ENCODE results near the gene ADAMTS16. TPM values are rescaled to one million over a fixed set of nuclear protein-coding genes. Genes with fewer than 3 reads are reported as not detected.

ADAMTS16 gene
- total RNA-seq, 2 experiments from 2014 or later = not detected

DNA sequence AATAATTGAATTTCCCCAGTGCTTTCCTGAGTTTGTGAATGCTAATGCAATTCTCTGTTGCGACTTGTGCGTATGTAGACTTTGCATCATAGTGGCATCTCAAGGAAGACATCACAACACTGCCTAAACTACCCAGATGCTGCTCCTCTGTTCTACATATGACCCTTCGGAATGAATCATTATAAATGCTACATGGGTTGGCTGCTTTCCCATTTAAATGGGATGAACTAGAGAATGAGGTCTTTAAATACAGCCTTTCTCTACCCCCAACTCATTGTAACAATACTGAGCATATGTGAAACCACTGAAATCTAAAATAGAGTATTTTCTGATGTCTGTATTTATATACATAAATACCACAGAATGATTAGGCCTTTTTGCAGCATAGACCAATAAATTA, 145.8 kb downstream of the ADAMTS16 start:
- intact Hi-C loops (cut with DNase I, micrococcal nuclease) = no loop called here
- ATAC-seq (ENCODE audit: poor library complexity) = no peak
- CTCF ChIA-PET = no interaction called here

DNA sequence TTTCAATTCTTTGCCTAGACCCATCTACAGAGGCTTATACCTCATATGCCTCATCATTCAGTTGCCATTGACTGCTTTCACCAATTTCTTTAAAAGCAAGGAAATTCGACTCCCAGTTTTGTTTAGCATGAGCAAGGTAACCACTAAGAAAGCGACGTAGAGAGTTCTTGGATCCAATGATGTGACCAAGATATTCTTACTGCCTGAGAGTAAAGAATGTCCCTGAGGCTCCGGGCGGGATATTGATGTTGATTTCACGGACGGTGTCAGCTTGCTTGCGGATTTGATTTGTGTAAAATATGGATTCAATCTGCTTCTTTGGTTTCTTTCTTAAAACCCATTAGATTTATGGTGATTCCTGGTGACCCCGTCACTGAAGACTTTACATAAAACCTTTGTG, 147.3 kb downstream of the ADAMTS16 start:
- ChIA-PET CTCF (no interaction called here), POLR2A (no interaction called here)
- H3K4me3 ChIP-seq (ENCODE audit: low read length) = no peak overlapping the region
- Mint-ChIP-seq H3K36me3 (ENCODE audit: low read depth) (no peaks in the 10 kb centered on the region), H3K4me1 (ENCODE audit: low read depth) (no peaks in the 10 kb centered on the region), H3K4me3 (no peak overlapping the region), H3K27me3 (peaks cover 4% of the 10 kb centered on the region), H3K9me3 (peaks cover 6% of the 10 kb centered on the region), H3K27ac (no peak overlapping the region)
- ATAC-seq (ENCODE audit: poor library complexity) (no peak), DNase-seq (no peak)
- H3K27me3 ChIP-seq (ENCODE audit: control insufficient read depth in 1 of 2, insufficient read depth in 2 of 2, low read length in 2 of 2) = no peaks in the 10 kb centered on the region
- H3K36me3 ChIP-seq (ENCODE audit: insufficient read depth, low read length) = no peaks in the 10 kb centered on the region
- no peak overlapping the region for H3K27ac ChIP-seq (ENCODE audit: low read depth in 1 of 2, low read length in 2 of 2)
- H3K9me3 ChIP-seq (ENCODE audit: control insufficient read depth in 1 of 2, insufficient read depth in 1 of 2, low read length in 2 of 2) = peaks cover 7 to 10% of the 10 kb centered on the region in 2 experiments
- intact Hi-C loops (cut with DNase I, micrococcal nuclease) = no loop called here
- no peaks in the 10 kb centered on the region for H3K4me1 ChIP-seq (ENCODE audit: insufficient read depth, low read length)
- TF ChIP-seq, protein P1, sequence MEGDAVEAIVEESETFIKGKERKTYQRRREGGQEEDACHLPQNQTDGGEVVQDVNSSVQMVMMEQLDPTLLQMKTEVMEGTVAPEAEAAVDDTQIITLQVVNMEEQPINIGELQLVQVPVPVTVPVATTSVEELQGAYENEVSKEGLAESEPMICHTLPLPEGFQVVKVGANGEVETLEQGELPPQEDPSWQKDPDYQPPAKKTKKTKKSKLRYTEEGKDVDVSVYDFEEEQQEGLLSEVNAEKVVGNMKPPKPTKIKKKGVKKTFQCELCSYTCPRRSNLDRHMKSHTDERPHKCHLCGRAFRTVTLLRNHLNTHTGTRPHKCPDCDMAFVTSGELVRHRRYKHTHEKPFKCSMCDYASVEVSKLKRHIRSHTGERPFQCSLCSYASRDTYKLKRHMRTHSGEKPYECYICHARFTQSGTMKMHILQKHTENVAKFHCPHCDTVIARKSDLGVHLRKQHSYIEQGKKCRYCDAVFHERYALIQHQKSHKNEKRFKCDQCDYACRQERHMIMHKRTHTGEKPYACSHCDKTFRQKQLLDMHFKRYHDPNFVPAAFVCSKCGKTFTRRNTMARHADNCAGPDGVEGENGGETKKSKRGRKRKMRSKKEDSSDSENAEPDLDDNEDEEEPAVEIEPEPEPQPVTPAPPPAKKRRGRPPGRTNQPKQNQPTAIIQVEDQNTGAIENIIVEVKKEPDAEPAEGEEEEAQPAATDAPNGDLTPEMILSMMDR (IDR thresholded peaks at IDR 0.05) = no peak

More for the DNA sequence above, 145.8 kb downstream of the ADAMTS16 start:
- no peak overlapping the region for H3K27ac Mint-ChIP-seq
- Histone ChIP-seq H3K4me3 (ENCODE audit: low read length) (no peak overlapping the region), H3K36me3 (ENCODE audit: insufficient read depth, low read length) (no peaks in the 10 kb centered on the region), H3K4me1 (ENCODE audit: insufficient read depth, low read length) (no peaks in the 10 kb centered on the region), H3K27me3 (ENCODE audit: control insufficient read depth in 1 of 2, insufficient read depth in 2 of 2, low read length in 2 of 2) (no peaks in the 10 kb centered on the region), H3K27ac (ENCODE audit: low read depth in 1 of 2, low read length in 2 of 2) (no peak overlapping the region), H3K9me3 (ENCODE audit: control insufficient read depth in 1 of 2, insufficient read depth in 1 of 2, low read length in 2 of 2) (peaks cover 7 to 11% of the 10 kb centered on the region in 2 experiments)
- H3K9me3 Mint-ChIP-seq = peaks cover 6% of the 10 kb centered on the region
- H3K4me3 Mint-ChIP-seq = no peak overlapping the region
- H3K4me1 Mint-ChIP-seq (ENCODE audit: low read depth) = no peaks in the 10 kb centered on the region
- H3K36me3 Mint-ChIP-seq (ENCODE audit: low read depth) = no peaks in the 10 kb centered on the region
- TF ChIP-seq, protein P1 (IDR thresholded peaks at IDR 0.05) = no peak
- H3K27me3 Mint-ChIP-seq = peaks cover 4% of the 10 kb centered on the region
- no peak for DNase-seq
- POLR2A ChIA-PET = no interaction called here

DNA sequence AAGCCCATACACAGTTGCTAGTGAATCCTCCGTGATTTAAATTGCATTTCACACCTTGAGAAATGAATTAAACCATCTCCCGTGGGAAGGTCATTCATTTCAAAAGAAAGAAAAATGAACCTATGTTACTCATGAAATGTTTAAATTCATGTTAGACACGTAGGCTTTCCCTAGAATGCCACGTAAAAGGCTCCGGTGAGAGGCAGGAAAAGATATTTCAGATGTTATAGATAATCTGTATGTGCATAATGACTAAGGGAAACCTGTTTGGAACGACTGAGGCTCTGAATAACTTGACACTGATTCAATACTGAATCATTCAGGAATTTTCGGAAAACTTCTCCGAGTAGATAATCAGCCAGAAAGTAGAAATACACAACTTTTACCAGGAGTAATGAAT, 148.1 kb downstream of the ADAMTS16 start:
- intact Hi-C loops (cut with DNase I, micrococcal nuclease) = no loop called here
- Histone ChIP-seq H3K36me3 (ENCODE audit: insufficient read depth, low read length) (no peaks in the 10 kb centered on the region), H3K27ac (ENCODE audit: low read depth in 1 of 2, low read length in 2 of 2) (no peak overlapping the region), H3K4me3 (ENCODE audit: low read length) (no peak overlapping the region), H3K27me3 (ENCODE audit: control insufficient read depth in 1 of 2, insufficient read depth in 2 of 2, low read length in 2 of 2) (no peaks in the 10 kb centered on the region), H3K4me1 (ENCODE audit: insufficient read depth, low read length) (no peaks in the 10 kb centered on the region), H3K9me3 (ENCODE audit: control insufficient read depth in 1 of 2, insufficient read depth in 1 of 2, low read length in 2 of 2) (peaks cover 7 to 15% of the 10 kb centered on the region in 2 experiments)
- TF ChIP-seq, protein P1 (IDR thresholded peaks at IDR 0.05) = no peak
- peaks cover 4% of the 10 kb centered on the region for H3K27me3 Mint-ChIP-seq
- no peak overlapping the region for H3K4me3 Mint-ChIP-seq
- peaks cover 6% of the 10 kb centered on the region for H3K9me3 Mint-ChIP-seq
- H3K36me3 Mint-ChIP-seq (ENCODE audit: low read depth) = no peaks in the 10 kb centered on the region
- no peak for DNase-seq
- no peak overlapping the region for H3K27ac Mint-ChIP-seq
- POLR2A ChIA-PET = no interaction called here
- ATAC-seq (ENCODE audit: poor library complexity) = no peak
- H3K4me1 Mint-ChIP-seq (ENCODE audit: low read depth) = no peaks in the 10 kb centered on the region
- CTCF ChIA-PET = no interaction called here

Measured in CD4-positive, alpha-beta T cell (primary cell).